Progenitor cell of endocrine pancreas (in vitro differentiated cells): Measurements from ENCODE around the gene TBL1X. TPM values are rescaled to one million over a fixed set of nuclear protein-coding genes. Genes with fewer than 3 reads are reported as not detected.
A peak's percentile ranks its signal among the peaks of the same experiment; 100 is the strongest.

ENCODE experiments used
- DNase-seq: peaks from one replicate; pipeline ENCODE4 v3.0.0; 2021; ENCODE audit warnings: low spot score; ENCODE audit not compliant: unreplicated experiment
- H3K27ac Mint-ChIP-seq: 2 replicates; pipeline ENCODE4 v1.8.0; 2021; ENCODE audit warnings: mild to moderate bottlenecking, moderate library complexity, mixed read lengths
- H3K27me3 Mint-ChIP-seq: 2 replicates; pipeline ENCODE4 v1.8.0; 2021; ENCODE audit warnings: mixed read lengths
- H3K36me3 Mint-ChIP-seq: 2 replicates; pipeline ENCODE4 v1.8.0; 2022; ENCODE audit warnings: mixed read lengths; ENCODE audit not compliant: insufficient read depth
- H3K4me1 Mint-ChIP-seq: 2 replicates; pipeline ENCODE4 v1.8.0; 2021; ENCODE audit warnings: low read depth, mixed read lengths
- H3K4me3 Mint-ChIP-seq: 2 replicates; pipeline ENCODE4 v1.8.0; 2021; ENCODE audit warnings: low read depth, mild to moderate bottlenecking, moderate library complexity, mixed read lengths
- H3K9me3 Mint-ChIP-seq: 2 replicates; pipeline ENCODE4 v1.8.0; 2021; ENCODE audit warnings: low read depth, mixed read lengths
- CTCF ChIP-seq: fragments of 200-600 bp; sonication (generic); IDR thresholded peaks from one replicate; pipeline ENCODE4 v1.5.0; 2021; ENCODE audit warnings: antibody characterized with exemption, mild to moderate bottlenecking; ENCODE audit not compliant: unreplicated experiment
- total RNA-seq: library from RNA; stranded (reverse); gene quantifications from 2 replicates; pipeline ENCODE4 v1.2.1, GENCODE V29; 2021

TBL1X gene
- total RNA-seq, 1 donor from 2014 or later = 42.7 TPM

GRCh38 chrX:9525511-9526248 is 60.8 kb downstream of the TBL1X start:
- no peak overlapping the region for H3K4me3 Mint-ChIP-seq
- DNase-seq = no peak
- peaks cover 16% of the 10 kb centered on the region for H3K4me1 Mint-ChIP-seq
- H3K9me3 Mint-ChIP-seq = peaks cover 6% of the 10 kb centered on the region
- peaks cover 3% of the 10 kb centered on the region for H3K36me3 Mint-ChIP-seq
- TF ChIP-seq CTCF = no peak
- H3K27me3 Mint-ChIP-seq = no peaks in the 10 kb centered on the region
- peak overlapping the region; percentile 5 for H3K27ac Mint-ChIP-seq

GRCh38 chrX:9526965-9527364 is 62.1 kb downstream of the TBL1X start:
- H3K4me3 Mint-ChIP-seq = no peak overlapping the region
- no peak for TF ChIP-seq CTCF
- H3K4me1 Mint-ChIP-seq = peaks cover 16% of the 10 kb centered on the region
- peaks cover 3% of the 10 kb centered on the region for H3K36me3 Mint-ChIP-seq
- no peak overlapping the region for H3K27ac Mint-ChIP-seq
- DNase-seq = no peak
- no peaks in the 10 kb centered on the region for H3K27me3 Mint-ChIP-seq
- H3K9me3 Mint-ChIP-seq = peaks cover 10% of the 10 kb centered on the region

- TF ChIP-seq CTCF = no peak
- H3K9me3 Mint-ChIP-seq = peaks cover 7% of the 10 kb centered on the region
These were observed 63.6 kb downstream of the TBL1X start for GRCh38 chrX:9528498-9528897.

GRCh38 chrX:9529223-9529622 is 64.4 kb downstream of the TBL1X start:
- DNase-seq = no peak
- H3K4me3 Mint-ChIP-seq = no peak overlapping the region
- no peak for TF ChIP-seq CTCF
- H3K27ac Mint-ChIP-seq = peak overlapping the region; percentile 56
- peaks cover 14% of the 10 kb centered on the region for H3K4me1 Mint-ChIP-seq
- H3K9me3 Mint-ChIP-seq = peaks cover 7% of the 10 kb centered on the region
- peaks cover 3% of the 10 kb centered on the region for H3K36me3 Mint-ChIP-seq
- no peaks in the 10 kb centered on the region for H3K27me3 Mint-ChIP-seq

More at GRCh38 chrX:9528498-9528897, 63.6 kb downstream of the TBL1X start:
- DNase-seq = no peak
- H3K36me3 Mint-ChIP-seq = peaks cover 3% of the 10 kb centered on the region
- H3K27ac Mint-ChIP-seq = no peak overlapping the region
- no peak overlapping the region for H3K4me3 Mint-ChIP-seq
- peaks cover 14% of the 10 kb centered on the region for H3K4me1 Mint-ChIP-seq
- no peaks in the 10 kb centered on the region for H3K27me3 Mint-ChIP-seq

GRCh38 chrX:9530848-9531274 is 66.0 kb downstream of the TBL1X start:
- Mint-ChIP-seq H3K27me3 (no peaks in the 10 kb centered on the region), H3K27ac (no peak overlapping the region), H3K36me3 (peaks cover 3% of the 10 kb centered on the region), H3K9me3 (peaks cover 7% of the 10 kb centered on the region), H3K4me1 (peaks cover 9% of the 10 kb centered on the region), H3K4me3 (no peak overlapping the region)
- DNase-seq = no peak
- no peak for TF ChIP-seq CTCF
